KMS-11 (cell line): Measurements from ENCODE around the gene DSC2.

ENCODE experiments used
- H2AFZ ChIP-seq: fragments of 200-600 bp; sonication (generic); 2 replicates; pipeline ENCODE4 v1.6.1; 2016; ENCODE audit warnings: antibody characterized with exemption, mixed run types, low read depth
- H3K27ac ChIP-seq: fragments of 200-600 bp; sonication (generic); 2 replicates; pipeline ENCODE4 v1.6.1; 2016; ENCODE audit warnings: mild to moderate bottlenecking, mixed run types
- H3K27me3 ChIP-seq: fragments of 200-600 bp; sonication (generic); 2 replicates; pipeline ENCODE4 v1.6.1; 2017; ENCODE audit warnings: mild to moderate bottlenecking, low read depth, mixed run types, moderate library complexity; ENCODE audit not compliant: insufficient read depth
- H3K36me3 ChIP-seq: fragments of 200-600 bp; sonication (generic); 2 replicates; pipeline ENCODE4 v1.6.1; 2017; ENCODE audit warnings: mild to moderate bottlenecking, mixed run types; ENCODE audit not compliant: insufficient read depth
- H3K4me1 ChIP-seq: fragments of 200-600 bp; sonication (generic); 2 replicates; pipeline ENCODE4 v1.6.1; 2016; ENCODE audit warnings: mild to moderate bottlenecking, low read depth, mixed run types; ENCODE audit not compliant: poor library complexity, severe bottlenecking
- H3K4me2 ChIP-seq: fragments of 200-600 bp; sonication (generic); 2 replicates; pipeline ENCODE4 v1.7.0; 2016; ENCODE audit warnings: mild to moderate bottlenecking, mixed run types
- H3K4me3 ChIP-seq: fragments of 200-600 bp; sonication (generic); IDR thresholded peaks from 2 replicates; pipeline ENCODE4 v1.6.1; 2017; ENCODE audit warnings: low read depth, low read length, mixed read lengths; ENCODE audit not compliant: insufficient read depth
- H3K79me2 ChIP-seq: fragments of 200-600 bp; sonication (generic); 2 replicates; pipeline ENCODE4 v1.6.1; 2016; ENCODE audit warnings: low read depth, mixed run types; ENCODE audit not compliant: insufficient read depth
- H3K9ac ChIP-seq: fragments of 200-600 bp; sonication (generic); 2 replicates; pipeline ENCODE4 v1.6.1; 2016; ENCODE audit warnings: mild to moderate bottlenecking, mixed run types
- H4K20me1 ChIP-seq: fragments of 200-600 bp; sonication (generic); 2 replicates; pipeline ENCODE4 v1.6.1; 2016; ENCODE audit warnings: mild to moderate bottlenecking, mixed run types; ENCODE audit not compliant: insufficient read depth
- TF ChIP-seq, protein P1 (sequence below): fragments of 200-600 bp; sonication (generic); conservative IDR thresholded peaks from 2 replicates; pipeline ENCODE4 v1.6.1; 2017; ENCODE audit warnings: low read depth, mild to moderate bottlenecking, antibody characterized with exemption, low read length, moderate library complexity, mixed read lengths

DSC2 gene

DNA sequence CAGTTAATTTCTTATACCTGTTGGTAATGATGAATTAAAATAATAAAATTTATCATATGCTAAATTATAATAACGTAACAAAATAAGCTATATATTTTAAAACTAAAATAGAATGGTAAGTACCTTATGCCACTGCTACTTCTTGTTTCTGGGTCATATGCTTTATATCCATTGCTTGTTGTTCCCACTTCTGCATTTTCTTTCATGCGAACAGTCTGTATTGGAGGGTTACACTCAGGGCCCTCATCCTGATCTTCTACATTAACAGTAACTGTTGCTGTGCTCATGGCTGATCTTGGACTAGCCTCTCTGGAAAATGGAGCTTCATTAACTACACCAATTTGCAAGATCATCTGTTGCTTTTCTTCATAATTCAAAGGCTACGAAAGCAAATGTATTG, 22.2 kb downstream of the DSC2 start:
- H4K20me1 ChIP-seq: no peaks in the 10 kb centered on the region
- no peak overlapping the region for H3K4me3 ChIP-seq
- H3K36me3 ChIP-seq: no peaks in the 10 kb centered on the region
- no peaks in the 10 kb centered on the region for H3K27me3 ChIP-seq
- H3K9ac ChIP-seq: no peak overlapping the region
- TF ChIP-seq, protein P1, sequence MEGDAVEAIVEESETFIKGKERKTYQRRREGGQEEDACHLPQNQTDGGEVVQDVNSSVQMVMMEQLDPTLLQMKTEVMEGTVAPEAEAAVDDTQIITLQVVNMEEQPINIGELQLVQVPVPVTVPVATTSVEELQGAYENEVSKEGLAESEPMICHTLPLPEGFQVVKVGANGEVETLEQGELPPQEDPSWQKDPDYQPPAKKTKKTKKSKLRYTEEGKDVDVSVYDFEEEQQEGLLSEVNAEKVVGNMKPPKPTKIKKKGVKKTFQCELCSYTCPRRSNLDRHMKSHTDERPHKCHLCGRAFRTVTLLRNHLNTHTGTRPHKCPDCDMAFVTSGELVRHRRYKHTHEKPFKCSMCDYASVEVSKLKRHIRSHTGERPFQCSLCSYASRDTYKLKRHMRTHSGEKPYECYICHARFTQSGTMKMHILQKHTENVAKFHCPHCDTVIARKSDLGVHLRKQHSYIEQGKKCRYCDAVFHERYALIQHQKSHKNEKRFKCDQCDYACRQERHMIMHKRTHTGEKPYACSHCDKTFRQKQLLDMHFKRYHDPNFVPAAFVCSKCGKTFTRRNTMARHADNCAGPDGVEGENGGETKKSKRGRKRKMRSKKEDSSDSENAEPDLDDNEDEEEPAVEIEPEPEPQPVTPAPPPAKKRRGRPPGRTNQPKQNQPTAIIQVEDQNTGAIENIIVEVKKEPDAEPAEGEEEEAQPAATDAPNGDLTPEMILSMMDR: no peak
- H3K27ac ChIP-seq: no peak overlapping the region
- no peaks in the 10 kb centered on the region for H3K79me2 ChIP-seq
- H3K4me2 ChIP-seq: no peak overlapping the region
- H3K4me1 ChIP-seq: no peaks in the 10 kb centered on the region
- no peak overlapping the region for H2AFZ ChIP-seq

DNA sequence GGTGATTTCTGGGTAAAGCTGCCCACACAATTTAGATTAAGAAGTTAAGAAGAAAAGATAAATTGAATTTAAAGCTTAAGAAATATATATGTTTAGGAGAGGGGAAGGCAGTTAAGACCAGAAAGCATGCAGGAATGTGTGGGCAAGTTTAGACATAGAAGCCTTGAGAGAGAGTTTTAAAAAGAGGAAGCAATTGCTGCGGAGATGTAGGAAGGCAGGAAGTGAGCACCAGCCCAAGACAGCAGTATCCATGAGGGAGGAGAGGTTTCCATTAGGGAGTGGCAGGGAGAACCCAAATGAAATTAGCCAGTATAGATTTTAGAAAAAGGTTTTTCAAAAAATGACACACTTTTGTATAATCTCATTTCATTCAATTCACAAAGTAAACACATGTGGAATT, 24.3 kb downstream of the DSC2 start:
- H4K20me1 ChIP-seq: no peaks in the 10 kb centered on the region
- no peaks in the 10 kb centered on the region for H3K27me3 ChIP-seq
- no peaks in the 10 kb centered on the region for H3K4me1 ChIP-seq
- no peak overlapping the region for H3K4me2 ChIP-seq
- H3K9ac ChIP-seq: no peak overlapping the region
- no peak overlapping the region for H2AFZ ChIP-seq
- TF ChIP-seq, protein P1: no peak
- no peak overlapping the region for H3K27ac ChIP-seq
- H3K4me3 ChIP-seq: no peak overlapping the region
- H3K36me3 ChIP-seq: no peaks in the 10 kb centered on the region
- H3K79me2 ChIP-seq: no peaks in the 10 kb centered on the region

DNA sequence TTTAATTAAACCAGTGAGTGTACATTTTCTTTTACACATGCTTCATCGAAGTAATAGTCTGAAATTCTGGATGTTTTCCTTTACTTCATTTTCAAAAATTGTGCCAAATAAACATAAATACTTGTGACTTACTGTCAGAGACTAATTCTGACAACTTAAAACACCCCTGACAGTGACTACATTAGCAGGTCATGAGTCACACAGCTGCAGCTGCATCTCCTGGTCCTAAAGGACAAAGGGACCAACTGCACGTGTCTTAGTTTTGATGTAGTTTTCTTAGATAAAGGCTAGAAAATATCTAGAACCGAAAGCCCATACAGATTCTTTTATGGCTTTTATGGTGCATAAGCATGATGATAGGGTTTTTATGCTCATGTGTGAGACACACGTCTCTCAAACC, 30.0 kb downstream of the DSC2 start:
- H4K20me1 ChIP-seq: no peaks in the 10 kb centered on the region
- no peak overlapping the region for H3K27ac ChIP-seq
- no peaks in the 10 kb centered on the region for H3K36me3 ChIP-seq
- no peak overlapping the region for H3K4me2 ChIP-seq
- no peaks in the 10 kb centered on the region for H3K4me1 ChIP-seq
- TF ChIP-seq, protein P1: no peak
- H3K9ac ChIP-seq: no peak overlapping the region
- H3K79me2 ChIP-seq: no peaks in the 10 kb centered on the region
- no peaks in the 10 kb centered on the region for H3K27me3 ChIP-seq
- H3K4me3 ChIP-seq: no peak overlapping the region
- H2AFZ ChIP-seq: no peak overlapping the region

DNA sequence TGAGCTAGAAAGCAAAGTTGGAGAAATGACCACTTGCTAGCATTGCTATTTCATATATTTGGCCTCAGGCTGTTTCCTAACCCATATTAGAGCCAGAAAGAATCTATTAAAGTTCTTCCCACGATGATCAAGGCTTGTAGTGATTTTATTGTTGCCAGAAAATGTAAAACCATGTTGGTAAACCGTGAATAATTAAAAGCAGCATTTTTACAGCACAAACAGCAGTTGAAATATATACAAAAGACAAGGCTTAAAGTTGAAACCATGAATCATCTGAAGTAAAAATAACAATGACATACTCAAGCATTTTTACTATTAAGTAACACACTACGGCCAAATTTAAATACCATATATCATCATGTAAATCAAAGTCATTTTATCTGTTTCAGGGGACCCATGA, 32.0 kb downstream of the DSC2 start:
- Histone ChIP-seq H3K27me3 (no peaks in the 10 kb centered on the region), H3K9ac (no peak overlapping the region), H3K36me3 (no peaks in the 10 kb centered on the region), H3K4me2 (no peak overlapping the region), H2AFZ (no peak overlapping the region), H3K79me2 (no peaks in the 10 kb centered on the region), H3K4me3 (no peak overlapping the region), H3K27ac (no peak overlapping the region), H3K4me1 (no peaks in the 10 kb centered on the region), H4K20me1 (no peaks in the 10 kb centered on the region)
- TF ChIP-seq, protein P1: no peak

DNA sequence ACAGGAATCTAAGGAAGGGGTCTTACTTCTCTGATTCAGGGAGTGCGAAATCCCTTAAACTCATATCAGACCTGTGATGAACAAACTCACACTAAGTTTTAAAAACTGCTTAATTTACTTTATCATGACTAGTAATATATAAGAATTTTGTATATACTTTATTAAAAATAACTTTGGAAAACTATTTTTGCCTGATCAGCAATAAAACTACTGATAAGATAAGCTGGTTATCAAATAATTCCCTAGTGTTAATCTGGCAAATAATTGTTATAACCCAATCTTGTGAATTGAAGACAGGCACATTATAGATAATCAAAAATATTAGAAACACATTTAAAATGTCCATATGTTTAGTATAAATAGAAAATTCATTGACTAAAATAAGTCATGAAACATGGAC, 36.0 kb downstream of the DSC2 start:
- Histone ChIP-seq H4K20me1 (no peaks in the 10 kb centered on the region), H3K27ac (no peak overlapping the region), H3K4me2 (no peak overlapping the region), H3K4me1 (no peaks in the 10 kb centered on the region), H3K9ac (no peak overlapping the region), H3K36me3 (no peaks in the 10 kb centered on the region), H3K4me3 (no peak overlapping the region), H3K79me2 (no peaks in the 10 kb centered on the region), H2AFZ (no peak overlapping the region), H3K27me3 (no peaks in the 10 kb centered on the region)
- TF ChIP-seq, protein P1: no peak
